ENCODE results near the gene INAFM1. TPM values are rescaled to one million over a fixed set of nuclear protein-coding genes. Genes with fewer than 3 reads are reported as not detected.
"Not testable (repeated sequence)": the region's sequence is repeated elsewhere in the genome, so short reads cannot be mapped to it uniquely, and the experiment has no call there.

Gene INAFM1
- total and polyA plus RNA-seq, 4 donors: 1.5 to 2.5 (median 1.9) TPM

GRCh38 chr19:47275791-47276461 is 1.2 kb downstream of the INAFM1 start:
- no peak for DNase-seq (ENCODE audit: low spot score)
- WGBS: 82% methylated on average over 13 of the region's 13 CpGs
- no peaks in the 10 kb centered on the region for H3K27me3 ChIP-seq (ENCODE audit: control insufficient read depth in 4 of 4, insufficient read depth in 4 of 4, low read length in 3 of 4)
- no peak overlapping the region for H3K9ac ChIP-seq (ENCODE audit: low read depth in 1 of 2, low read length in 2 of 2)
- no peak for TF ChIP-seq SP1 (IDR thresholded peaks at IDR 0.05)
- TF ChIP-seq FOXA1 (IDR thresholded peaks at IDR 0.05): no peak
- TF ChIP-seq, protein P1, sequence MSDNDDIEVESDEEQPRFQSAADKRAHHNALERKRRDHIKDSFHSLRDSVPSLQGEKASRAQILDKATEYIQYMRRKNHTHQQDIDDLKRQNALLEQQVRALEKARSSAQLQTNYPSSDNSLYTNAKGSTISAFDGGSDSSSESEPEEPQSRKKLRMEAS (IDR thresholded peaks at IDR 0.05): no peak
- peak overlapping the region; percentile 21 to 71 for H3K27ac ChIP-seq (ENCODE audit: low read depth in 1 of 2, low read length in 2 of 2)
- no peak overlapping the region for H3K4me3 ChIP-seq (ENCODE audit: low read depth in 1 of 3, low read length in 3 of 3)
- H3K36me3 ChIP-seq (ENCODE audit: control insufficient read depth in 4 of 4, insufficient read depth in 3 of 4, low read depth in 1 of 4, low read length in 3 of 4): peaks cover 3 to 6% (median 4%) of the 10 kb centered on the region in 4 donors
- H3K4me1 ChIP-seq (ENCODE audit: control insufficient read depth in 4 of 4, insufficient read depth in 4 of 4, low read length in 3 of 4): peaks cover 0 to 22% (median 13%) of the 10 kb centered on the region in 4 donors
- no peaks in the 10 kb centered on the region for H3K9me3 ChIP-seq (ENCODE audit: control insufficient read depth in 4 of 4, low read length in 3 of 4)

DNA sequence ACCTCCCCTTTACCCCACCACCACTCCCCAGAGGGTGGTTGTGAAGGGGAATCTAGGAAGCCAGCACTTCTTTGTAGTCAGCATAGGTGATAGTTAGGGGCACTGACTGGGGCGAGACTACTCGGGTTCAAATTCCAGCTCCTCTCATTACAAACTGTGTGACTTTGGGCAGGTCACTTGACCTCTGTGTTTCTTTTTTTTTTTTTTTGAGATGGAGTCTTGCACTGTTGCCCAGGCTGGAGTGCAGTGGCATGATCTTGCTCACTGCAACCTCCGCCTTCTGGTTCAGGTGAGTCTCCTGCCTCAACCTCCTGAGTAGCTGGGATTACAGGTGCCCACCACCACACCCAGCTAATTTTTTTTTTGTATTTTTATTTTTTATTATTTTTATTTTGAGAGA is 1.8 kb downstream of the INAFM1 start:
- H3K9me3 ChIP-seq (ENCODE audit: control insufficient read depth in 4 of 4, low read length in 3 of 4); H3K4me3 ChIP-seq (ENCODE audit: low read depth in 1 of 3, low read length in 3 of 3); H3K9ac ChIP-seq (ENCODE audit: low read depth in 1 of 2, low read length in 2 of 2); H3K27me3 ChIP-seq (ENCODE audit: control insufficient read depth in 4 of 4, insufficient read depth in 4 of 4, low read length in 3 of 4); H3K36me3 ChIP-seq (ENCODE audit: control insufficient read depth in 4 of 4, insufficient read depth in 3 of 4, low read depth in 1 of 4, low read length in 3 of 4); DNase-seq (ENCODE audit: low spot score): not testable (repeated sequence)
- H3K27ac ChIP-seq (ENCODE audit: low read depth in 1 of 2, low read length in 2 of 2): peak overlapping the region; percentile 21 to 71
- H3K4me1 ChIP-seq (ENCODE audit: control insufficient read depth in 4 of 4, insufficient read depth in 4 of 4, low read length in 3 of 4): peaks cover 0 to 22% (median 13%) of the 10 kb centered on the region in 4 donors
- WGBS: 88% methylated on average over 3 of the region's 3 CpGs

DNA sequence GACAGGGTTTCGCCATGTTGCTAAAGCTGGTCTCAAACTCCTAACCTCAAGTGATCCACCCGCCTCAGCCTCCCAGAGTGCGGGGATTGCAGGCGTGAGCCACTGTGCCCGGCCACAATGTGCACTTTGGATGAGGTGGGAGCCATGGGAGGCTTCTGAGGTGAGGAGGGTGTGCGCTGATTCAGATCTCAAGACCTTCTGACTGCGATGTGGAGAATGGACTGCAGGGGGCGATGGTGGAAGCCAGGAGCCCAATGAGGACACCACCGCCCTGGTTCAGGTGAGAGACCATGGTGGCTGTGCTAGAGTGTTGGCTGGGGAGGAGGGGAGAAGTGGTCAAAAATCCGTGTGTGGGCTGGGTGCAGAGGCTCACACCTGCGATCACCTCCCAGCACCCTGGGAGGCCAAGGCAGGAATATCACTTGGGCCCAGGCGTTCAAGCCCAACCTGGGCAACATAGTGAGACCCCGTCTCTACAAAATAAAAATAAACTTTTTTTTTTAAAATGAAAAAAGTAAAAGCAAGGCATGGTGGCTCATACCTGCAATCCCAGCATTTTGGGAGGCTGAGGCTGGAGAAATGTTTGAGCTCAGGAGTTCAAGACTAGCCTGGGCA is 5.6 kb downstream of the INAFM1 start:
- Histone ChIP-seq H3K27me3 (ENCODE audit: control insufficient read depth in 4 of 4, insufficient read depth in 4 of 4, low read length in 3 of 4) (no peaks in the 10 kb centered on the region), H3K4me1 (ENCODE audit: control insufficient read depth in 4 of 4, insufficient read depth in 4 of 4, low read length in 3 of 4) (peaks cover 0 to 6% (median under 1%) of the 10 kb centered on the region in 4 donors), H3K36me3 (ENCODE audit: control insufficient read depth in 4 of 4, insufficient read depth in 3 of 4, low read depth in 1 of 4, low read length in 3 of 4) (no peaks in the 10 kb centered on the region), H3K9ac (ENCODE audit: low read depth in 1 of 2, low read length in 2 of 2) (no peak overlapping the region), H3K27ac (ENCODE audit: low read depth in 1 of 2, low read length in 2 of 2) (no peak overlapping the region), H3K4me3 (ENCODE audit: low read depth in 1 of 3, low read length in 3 of 3) (no peak overlapping the region), H3K9me3 (ENCODE audit: control insufficient read depth in 4 of 4, low read length in 3 of 4) (no peaks in the 10 kb centered on the region)
- 90% methylated on average over 13 of the region's 13 CpGs for WGBS
- peak; percentile 55 for DNase-seq (ENCODE audit: low spot score)
- TF ChIP-seq JUND (IDR thresholded peaks at IDR 0.05) (no peak), YY1 (IDR thresholded peaks at IDR 0.05) (no peak), EGR1 (IDR thresholded peaks at IDR 0.05; ENCODE audit: low read depth in 2 of 2) (no peak), RAD21 (IDR thresholded peaks at IDR 0.05) (peak in 1 of 2 donors; percentile 57), SP1 (IDR thresholded peaks at IDR 0.05) (no peak), HNF4G (IDR thresholded peaks at IDR 0.05) (no peak), FOXA2 (IDR thresholded peaks at IDR 0.05) (no peak), NR2F2 (IDR thresholded peaks at IDR 0.05) (no peak), FOXA1 (IDR thresholded peaks at IDR 0.05) (no peak), RXRA (IDR thresholded peaks at IDR 0.05) (no peak), TAF1 (conservative IDR thresholded peaks at IDR 0.05) (no peak), GABPA (IDR thresholded peaks at IDR 0.05 in 1 of 2, conservative IDR thresholded peaks at IDR 0.05 in 1 of 2) (no peak), CTCF (IDR thresholded peaks at IDR 0.05; ENCODE audit: low read depth, low read length, missing input control) (peak; percentile 32), ZBTB33 (IDR thresholded peaks at IDR 0.05) (no peak), HNF4A (conservative IDR thresholded peaks at IDR 0.05) (no peak)
- TF ChIP-seq, protein P1 (IDR thresholded peaks at IDR 0.05): no peak
- TF ChIP-seq, protein P2, sequence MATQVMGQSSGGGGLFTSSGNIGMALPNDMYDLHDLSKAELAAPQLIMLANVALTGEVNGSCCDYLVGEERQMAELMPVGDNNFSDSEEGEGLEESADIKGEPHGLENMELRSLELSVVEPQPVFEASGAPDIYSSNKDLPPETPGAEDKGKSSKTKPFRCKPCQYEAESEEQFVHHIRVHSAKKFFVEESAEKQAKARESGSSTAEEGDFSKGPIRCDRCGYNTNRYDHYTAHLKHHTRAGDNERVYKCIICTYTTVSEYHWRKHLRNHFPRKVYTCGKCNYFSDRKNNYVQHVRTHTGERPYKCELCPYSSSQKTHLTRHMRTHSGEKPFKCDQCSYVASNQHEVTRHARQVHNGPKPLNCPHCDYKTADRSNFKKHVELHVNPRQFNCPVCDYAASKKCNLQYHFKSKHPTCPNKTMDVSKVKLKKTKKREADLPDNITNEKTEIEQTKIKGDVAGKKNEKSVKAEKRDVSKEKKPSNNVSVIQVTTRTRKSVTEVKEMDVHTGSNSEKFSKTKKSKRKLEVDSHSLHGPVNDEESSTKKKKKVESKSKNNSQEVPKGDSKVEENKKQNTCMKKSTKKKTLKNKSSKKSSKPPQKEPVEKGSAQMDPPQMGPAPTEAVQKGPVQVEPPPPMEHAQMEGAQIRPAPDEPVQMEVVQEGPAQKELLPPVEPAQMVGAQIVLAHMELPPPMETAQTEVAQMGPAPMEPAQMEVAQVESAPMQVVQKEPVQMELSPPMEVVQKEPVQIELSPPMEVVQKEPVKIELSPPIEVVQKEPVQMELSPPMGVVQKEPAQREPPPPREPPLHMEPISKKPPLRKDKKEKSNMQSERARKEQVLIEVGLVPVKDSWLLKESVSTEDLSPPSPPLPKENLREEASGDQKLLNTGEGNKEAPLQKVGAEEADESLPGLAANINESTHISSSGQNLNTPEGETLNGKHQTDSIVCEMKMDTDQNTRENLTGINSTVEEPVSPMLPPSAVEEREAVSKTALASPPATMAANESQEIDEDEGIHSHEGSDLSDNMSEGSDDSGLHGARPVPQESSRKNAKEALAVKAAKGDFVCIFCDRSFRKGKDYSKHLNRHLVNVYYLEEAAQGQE (IDR thresholded peaks at IDR 0.05): no peak
- TF ChIP-seq, protein P3, sequence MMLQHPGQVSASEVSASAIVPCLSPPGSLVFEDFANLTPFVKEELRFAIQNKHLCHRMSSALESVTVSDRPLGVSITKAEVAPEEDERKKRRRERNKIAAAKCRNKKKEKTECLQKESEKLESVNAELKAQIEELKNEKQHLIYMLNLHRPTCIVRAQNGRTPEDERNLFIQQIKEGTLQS (IDR thresholded peaks at IDR 0.05): no peak

Measured in liver (tissue), 9 donors.